ENCODE data around the gene SSPN. TPM values are rescaled to one million over a fixed set of nuclear protein-coding genes. Genes with fewer than 3 reads are reported as not detected.

SSPN gene
- total RNA-seq, 1 donor from 2014 or later: 2.1 TPM

GRCh38 chr12:26298785-26299621 is 103.6 kb downstream of the SSPN start:
- no peak for DNase-seq (ENCODE audit: low spot score, unreplicated experiment)
- Mint-ChIP-seq H3K27me3 (no peaks in the 10 kb centered on the region), H3K4me1 (ENCODE audit: low read depth) (peaks cover 2% of the 10 kb centered on the region), H3K36me3 (ENCODE audit: insufficient read depth) (no peaks in the 10 kb centered on the region), H3K4me3 (ENCODE audit: low read depth) (no peak overlapping the region), H3K27ac (no peak overlapping the region), H3K9me3 (ENCODE audit: low read depth) (no peaks in the 10 kb centered on the region)
- no peak for TF ChIP-seq CTCF (IDR thresholded peaks at IDR 0.05; ENCODE audit: unreplicated experiment)

GRCh38 chr12:26299751-26300150 is 104.4 kb downstream of the SSPN start:
- Mint-ChIP-seq H3K9me3 (ENCODE audit: low read depth) (no peaks in the 10 kb centered on the region), H3K4me3 (ENCODE audit: low read depth) (no peak overlapping the region), H3K4me1 (ENCODE audit: low read depth) (peaks cover 2% of the 10 kb centered on the region), H3K27ac (no peak overlapping the region), H3K36me3 (ENCODE audit: insufficient read depth) (no peaks in the 10 kb centered on the region), H3K27me3 (no peaks in the 10 kb centered on the region)
- TF ChIP-seq CTCF (IDR thresholded peaks at IDR 0.05; ENCODE audit: unreplicated experiment): no peak
- DNase-seq (ENCODE audit: low spot score, unreplicated experiment): no peak

Other genes starting within 250 kb of the SSPN start
- 36.9 and 38.8 TPM in 2 replicates for gene RASSF8, start 236.9 kb upstream of the SSPN start, total RNA-seq
- gene BHLHE41, start 70.5 kb upstream of the SSPN start, total RNA-seq: 0.46 and 0.78 TPM in 2 replicates

Data from progenitor cell of endocrine pancreas (in vitro differentiated cells).